ENCODE measurements around the gene MIS18BP1.
"Not testable (repeated sequence)": the region's sequence is repeated elsewhere in the genome, so short reads cannot be mapped to it uniquely, and the experiment has no call there.

The MIS18BP1 gene

DNA sequence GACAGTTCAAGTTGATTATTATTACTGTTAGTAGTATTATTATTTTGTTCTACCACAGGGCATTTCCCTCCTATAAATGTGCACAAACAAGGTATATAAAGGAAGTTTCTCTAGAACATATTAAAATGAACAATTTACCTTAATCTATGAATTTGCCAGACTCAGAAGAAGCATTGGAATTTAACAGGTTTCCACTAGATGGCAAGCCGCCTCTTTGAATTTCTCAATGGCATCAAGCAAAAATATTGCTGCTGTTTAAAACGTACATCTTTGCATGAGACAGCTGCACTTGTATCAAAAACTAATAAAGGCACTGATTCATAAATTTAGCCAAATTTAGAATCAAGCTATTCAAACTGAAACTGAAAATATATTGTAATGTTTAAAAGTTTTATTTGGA lies 34.6 kb upstream of the MIS18BP1 start:
- TF ChIP-seq CTCF (IDR thresholded peaks at IDR 0.05; ENCODE audit: low read depth, low read length, poor library complexity, severe bottlenecking) = no peak
- Histone ChIP-seq H3K36me3 (ENCODE audit: control insufficient read depth, low read length) (no peaks in the 10 kb centered on the region), H3K79me2 (ENCODE audit: control insufficient read depth, low read length) (no peaks in the 10 kb centered on the region), H3K4me3 (ENCODE audit: low read length) (no peak overlapping the region), H3K9me3 (ENCODE audit: control insufficient read depth, insufficient read depth, low read length) (no peaks in the 10 kb centered on the region), H3K9me2 (replicated peaks; ENCODE audit: control insufficient read depth, low read length) (no peaks in the 10 kb centered on the region), H3F3A (ENCODE audit: control insufficient read depth, insufficient read depth) (no peaks in the 10 kb centered on the region), H3K4me1 (ENCODE audit: control insufficient read depth, low read length) (no peaks in the 10 kb centered on the region), H3K4me2 (ENCODE audit: low read length) (no peak overlapping the region), H4K20me1 (ENCODE audit: control insufficient read depth, insufficient read depth, low read depth, low read length) (no peaks in the 10 kb centered on the region), H3K27me3 (ENCODE audit: control insufficient read depth, low read length) (no peaks in the 10 kb centered on the region), H3K27ac (ENCODE audit: low read depth, low read length) (no peak overlapping the region)

DNA sequence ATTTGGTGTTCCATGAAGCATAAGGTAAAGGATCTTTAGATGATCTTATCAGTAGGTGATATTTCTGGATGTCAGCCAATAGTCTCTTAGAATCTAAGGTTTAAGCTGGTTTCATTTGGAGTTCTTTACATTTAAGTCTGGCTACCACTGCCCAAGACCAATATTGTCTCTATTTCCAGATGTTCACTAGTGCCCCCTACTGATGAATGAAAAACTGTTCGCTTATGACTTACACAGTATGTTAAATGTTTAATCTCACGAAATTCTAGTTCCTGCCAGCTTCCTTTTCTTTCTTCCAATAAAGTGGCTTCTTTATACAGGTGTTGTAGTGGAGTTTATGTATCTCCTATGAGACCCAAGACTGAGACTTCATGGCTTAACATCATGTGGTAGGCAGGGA lies 31.8 kb upstream of the MIS18BP1 start:
- Histone ChIP-seq H3K4me3 (ENCODE audit: low read length) (no peak overlapping the region), H4K20me1 (ENCODE audit: control insufficient read depth, insufficient read depth, low read depth, low read length) (no peaks in the 10 kb centered on the region), H3K36me3 (ENCODE audit: control insufficient read depth, low read length) (no peaks in the 10 kb centered on the region), H3K9me3 (ENCODE audit: control insufficient read depth, insufficient read depth, low read length) (no peaks in the 10 kb centered on the region), H3K27ac (ENCODE audit: low read depth, low read length) (no peak overlapping the region), H3K4me1 (ENCODE audit: control insufficient read depth, low read length) (no peaks in the 10 kb centered on the region), H3K4me2 (ENCODE audit: low read length) (no peak overlapping the region), H3F3A (ENCODE audit: control insufficient read depth, insufficient read depth) (no peaks in the 10 kb centered on the region), H3K79me2 (ENCODE audit: control insufficient read depth, low read length) (no peaks in the 10 kb centered on the region), H3K9me2 (replicated peaks; ENCODE audit: control insufficient read depth, low read length) (no peaks in the 10 kb centered on the region), H3K27me3 (ENCODE audit: control insufficient read depth, low read length) (no peaks in the 10 kb centered on the region)
- peak; percentile 49 for TF ChIP-seq CTCF (IDR thresholded peaks at IDR 0.05; ENCODE audit: low read depth, low read length, poor library complexity, severe bottlenecking)
- no peak for TF ChIP-seq EZH2phosphoT487 (IDR thresholded peaks at IDR 0.05; ENCODE audit: borderline replicate concordance, low read length)

GRCh38 chr14:45281731-45282400 lies 28.9 kb upstream of the MIS18BP1 start:
- H3K79me2 ChIP-seq (ENCODE audit: control insufficient read depth, low read length); H3K9me2 ChIP-seq (replicated peaks; ENCODE audit: control insufficient read depth, low read length); H3K4me3 ChIP-seq (ENCODE audit: low read length); H3K9me3 ChIP-seq (ENCODE audit: control insufficient read depth, insufficient read depth, low read length); H3K4me2 ChIP-seq (ENCODE audit: low read length); H4K20me1 ChIP-seq (ENCODE audit: control insufficient read depth, insufficient read depth, low read depth, low read length); H3K27ac ChIP-seq (ENCODE audit: low read depth, low read length); H3F3A ChIP-seq (ENCODE audit: control insufficient read depth, insufficient read depth); H3K36me3 ChIP-seq (ENCODE audit: control insufficient read depth, low read length); H3K27me3 ChIP-seq (ENCODE audit: control insufficient read depth, low read length); H3K4me1 ChIP-seq (ENCODE audit: control insufficient read depth, low read length): not testable (repeated sequence)

DNA sequence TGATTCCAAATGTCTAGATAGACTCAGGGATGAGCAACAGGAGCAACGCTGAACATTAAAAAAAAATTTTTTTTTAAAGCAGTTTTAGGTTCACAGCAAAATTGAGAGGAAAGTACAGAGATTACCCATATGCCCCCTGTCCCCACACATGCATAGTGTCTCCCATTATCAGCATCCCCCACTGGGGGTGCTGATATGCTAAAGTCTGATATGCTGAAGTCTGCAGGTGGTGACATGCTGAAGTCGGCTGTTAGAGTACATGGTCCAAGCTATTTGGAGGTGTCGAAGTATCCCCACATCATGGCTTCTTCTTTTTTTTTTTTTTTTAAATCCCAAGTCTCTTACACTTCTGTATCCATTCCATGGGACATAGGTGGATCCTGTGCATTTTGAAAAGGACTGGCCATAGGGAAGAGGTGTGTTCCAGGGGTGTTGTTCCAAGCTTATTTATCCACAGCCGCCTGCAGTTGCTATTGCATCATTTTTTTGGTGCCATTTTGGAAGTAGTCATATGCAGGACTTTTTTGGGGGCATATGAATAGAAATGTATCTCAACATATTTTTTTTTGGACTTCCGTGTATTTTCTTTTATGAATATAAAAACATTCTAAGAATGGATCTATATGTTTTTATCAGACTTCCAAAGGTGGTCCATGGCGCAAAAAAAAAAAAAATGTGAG lies 19.0 kb upstream of the MIS18BP1 start:
- H3K4me2 ChIP-seq (ENCODE audit: low read length) = no peak overlapping the region
- no peak for TF ChIP-seq CTCF (IDR thresholded peaks at IDR 0.05; ENCODE audit: low read depth, low read length, poor library complexity, severe bottlenecking)
- TF ChIP-seq EZH2phosphoT487 (IDR thresholded peaks at IDR 0.05; ENCODE audit: borderline replicate concordance, low read length) = no peak
- no peaks in the 10 kb centered on the region for H3K36me3 ChIP-seq (ENCODE audit: control insufficient read depth, low read length)
- H3K9me2 ChIP-seq (replicated peaks; ENCODE audit: control insufficient read depth, low read length) = no peaks in the 10 kb centered on the region
- no peaks in the 10 kb centered on the region for H3F3A ChIP-seq (ENCODE audit: control insufficient read depth, insufficient read depth)
- no peaks in the 10 kb centered on the region for H4K20me1 ChIP-seq (ENCODE audit: control insufficient read depth, insufficient read depth, low read depth, low read length)
- no peaks in the 10 kb centered on the region for H3K4me1 ChIP-seq (ENCODE audit: control insufficient read depth, low read length)
- H3K79me2 ChIP-seq (ENCODE audit: control insufficient read depth, low read length) = no peaks in the 10 kb centered on the region
- no peak overlapping the region for H3K27ac ChIP-seq (ENCODE audit: low read depth, low read length)
- no peak overlapping the region for H3K4me3 ChIP-seq (ENCODE audit: low read length)
- H3K9me3 ChIP-seq (ENCODE audit: control insufficient read depth, insufficient read depth, low read length) = no peaks in the 10 kb centered on the region
- no peaks in the 10 kb centered on the region for H3K27me3 ChIP-seq (ENCODE audit: control insufficient read depth, low read length)

Data from DOHH2 (cell line).